RWPE2 (cell line): ENCODE data around the gene CD69.
"Not testable (repeated sequence)": the region's sequence is repeated elsewhere in the genome, so short reads cannot be mapped to it uniquely, and the experiment has no call there.

Experiments
- ATAC-seq: fragments of 200-7000 bp; cut with Tn5 transposase; 3 replicates; pipeline ENCODE4 v1.9.1; 2021; ENCODE audit warnings: low read depth
- DNase-seq: peaks from one replicate; pipeline ENCODE4 v3.0.0-alpha.2; 2020; ENCODE audit warnings: low spot score
- H3K27ac ChIP-seq: fragments of 450-650 bp; 2 replicates; pipeline ENCODE4 v1.5.1; 2017; ENCODE audit warnings: mild to moderate bottlenecking; ENCODE audit not compliant: poor library complexity, severe bottlenecking
- H3K27me3 ChIP-seq: fragments of 250-450 bp; sonication (Bioruptor Pico); 2 replicates; pipeline ENCODE4 v1.5.1; 2021; ENCODE audit warnings: mild to moderate bottlenecking, moderate library complexity; ENCODE audit not compliant: insufficient read depth, poor library complexity, severe bottlenecking
- H3K36me3 ChIP-seq: fragments of 250-450 bp; sonication (Bioruptor Pico); 2 replicates; pipeline ENCODE4 v1.5.1; 2020; ENCODE audit warnings: low read depth, mild to moderate bottlenecking, moderate library complexity
- H3K4me1 ChIP-seq: fragments of 250-450 bp; sonication (Bioruptor Pico); 2 replicates; pipeline ENCODE4 v1.5.1; 2021; ENCODE audit warnings: mild to moderate bottlenecking, moderate library complexity; ENCODE audit not compliant: insufficient read depth, poor library complexity, severe bottlenecking
- H3K4me3 ChIP-seq: fragments of 250-450 bp; sonication (Bioruptor Pico); 2 replicates; pipeline ENCODE4 v1.5.1; 2021; ENCODE audit warnings: mild to moderate bottlenecking, moderate library complexity; ENCODE audit not compliant: severe bottlenecking
- H3K9me3 ChIP-seq: fragments of 250-450 bp; sonication (Bioruptor Pico); 2 replicates; pipeline ENCODE4 v1.5.1; 2021; ENCODE audit warnings: mild to moderate bottlenecking, moderate library complexity; ENCODE audit not compliant: severe bottlenecking
- CTCF ChIP-seq: fragments of 450-650 bp; IDR thresholded peaks from one replicate; pipeline ENCODE4 v1.5.1; 2017; ENCODE audit warnings: mild to moderate bottlenecking, moderate library complexity; ENCODE audit not compliant: poor library complexity, severe bottlenecking

The CD69 gene

GRCh38 chr12:9717070-9717925 is 43.4 kb downstream of the CD69 start:
- no peak overlapping the region for H3K27ac ChIP-seq
- TF ChIP-seq CTCF, result no peak
- no peaks in the 10 kb centered on the region for H3K36me3 ChIP-seq
- H3K4me1 ChIP-seq, result peaks cover 10% of the 10 kb centered on the region
- H3K9me3 ChIP-seq, result no peaks in the 10 kb centered on the region
- ATAC-seq, result no peak
- no peaks in the 10 kb centered on the region for H3K27me3 ChIP-seq
- H3K4me3 ChIP-seq, result no peak overlapping the region
- DNase-seq, result no peak

- not testable (repeated sequence) for H3K27ac ChIP-seq, ATAC-seq, H3K4me1 ChIP-seq
Observed at GRCh38 chr12:9713032-9713558, 47.6 kb downstream of the CD69 start.

GRCh38 chr12:9711664-9712063 is 49.0 kb downstream of the CD69 start:
- Histone ChIP-seq H3K36me3 (no peaks in the 10 kb centered on the region), H3K9me3 (no peaks in the 10 kb centered on the region), H3K4me1 (no peaks in the 10 kb centered on the region), H3K27ac (no peak overlapping the region), H3K27me3 (no peaks in the 10 kb centered on the region), H3K4me3 (no peak overlapping the region)
- DNase-seq, result no peak
- no peak for TF ChIP-seq CTCF
- ATAC-seq, result no peak

More at GRCh38 chr12:9713032-9713558, 47.6 kb downstream of the CD69 start:
- not testable (repeated sequence) for H3K27me3 ChIP-seq, H3K36me3 ChIP-seq, DNase-seq, H3K9me3 ChIP-seq, H3K4me3 ChIP-seq

GRCh38 chr12:9710584-9711375 is 49.9 kb downstream of the CD69 start:
- Histone ChIP-seq H3K27me3 (no peaks in the 10 kb centered on the region), H3K36me3 (no peaks in the 10 kb centered on the region), H3K4me3 (no peak overlapping the region), H3K4me1 (no peaks in the 10 kb centered on the region), H3K9me3 (no peaks in the 10 kb centered on the region), H3K27ac (no peak overlapping the region)
- DNase-seq (no peak), ATAC-seq (no peak)
- no peak for TF ChIP-seq CTCF

GRCh38 chr12:9708853-9709252 is 51.8 kb downstream of the CD69 start:
- Histone ChIP-seq H3K36me3 (no peaks in the 10 kb centered on the region), H3K27me3 (no peaks in the 10 kb centered on the region), H3K9me3 (no peaks in the 10 kb centered on the region), H3K4me3 (no peak overlapping the region), H3K4me1 (no peaks in the 10 kb centered on the region), H3K27ac (no peak overlapping the region)
- ATAC-seq, result no peak
- TF ChIP-seq CTCF, result no peak
- DNase-seq, result no peak
